WERI-Rb-1 (cell line): ENCODE measurements around the gene TOP3B.

Source experiments
- DNase-seq: peaks from one replicate; pipeline ENCODE4 v3.0.0-alpha.2; 2020
- H3K27ac ChIP-seq: fragments of 250-450 bp; sonication (Bioruptor Pico); 2 replicates; pipeline ENCODE4 v1.5.1; 2020; ENCODE audit warnings: mild to moderate bottlenecking, moderate library complexity
- H3K27me3 ChIP-seq: fragments of 250-450 bp; sonication (Bioruptor Pico); 2 replicates; pipeline ENCODE4 v1.5.1; 2021; ENCODE audit warnings: mild to moderate bottlenecking, low read depth, moderate library complexity; ENCODE audit not compliant: insufficient read depth, severe bottlenecking
- H3K36me3 ChIP-seq: fragments of 250-450 bp; sonication (Bioruptor Pico); 2 replicates; pipeline ENCODE4 v1.5.1; 2020; ENCODE audit warnings: mild to moderate bottlenecking, moderate library complexity
- H3K4me3 ChIP-seq: 2 replicates; pipeline ENCODE4 v1.5.1; 2011; ENCODE audit warnings: low read depth, mild to moderate bottlenecking, control low read depth, low read length
- H3K9me3 ChIP-seq: fragments of 250-450 bp; sonication (Bioruptor Pico); 2 replicates; pipeline ENCODE4 v1.5.1; 2021; ENCODE audit warnings: mild to moderate bottlenecking, moderate library complexity; ENCODE audit not compliant: severe bottlenecking
- TF ChIP-seq, protein P1 (sequence below): IDR thresholded peaks from 2 replicates; pipeline ENCODE4 v1.5.1; 2011; ENCODE audit warnings: low read depth, mild to moderate bottlenecking, control low read depth, inconsistent platforms, low read length

The TOP3B gene

DNA sequence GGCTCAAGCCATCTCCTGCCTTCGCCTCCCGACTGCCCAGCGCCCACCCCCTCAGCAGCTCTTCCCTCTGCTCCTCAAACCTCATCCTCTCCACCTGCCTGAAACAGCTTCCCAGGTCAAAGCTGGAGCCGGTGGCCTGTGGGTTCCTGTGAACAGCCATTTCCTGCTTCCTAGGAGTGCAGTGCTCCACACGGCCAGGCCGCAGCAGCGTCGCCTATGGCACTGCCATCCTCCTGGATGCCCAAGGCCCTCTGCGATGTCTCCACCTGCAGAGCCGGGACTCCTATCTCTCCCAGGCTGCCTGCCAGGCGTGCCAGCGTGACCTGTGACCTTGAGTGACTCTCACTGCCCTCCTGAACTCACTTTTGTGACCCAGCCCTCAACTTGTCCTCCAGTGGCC lies 54.5 kb downstream of the TOP3B start:
- no peak overlapping the region for H3K27ac ChIP-seq
- H3K36me3 ChIP-seq = peaks cover 16% of the 10 kb centered on the region
- no peak overlapping the region for H3K4me3 ChIP-seq
- no peak for DNase-seq
- no peaks in the 10 kb centered on the region for H3K27me3 ChIP-seq
- TF ChIP-seq, protein P1, sequence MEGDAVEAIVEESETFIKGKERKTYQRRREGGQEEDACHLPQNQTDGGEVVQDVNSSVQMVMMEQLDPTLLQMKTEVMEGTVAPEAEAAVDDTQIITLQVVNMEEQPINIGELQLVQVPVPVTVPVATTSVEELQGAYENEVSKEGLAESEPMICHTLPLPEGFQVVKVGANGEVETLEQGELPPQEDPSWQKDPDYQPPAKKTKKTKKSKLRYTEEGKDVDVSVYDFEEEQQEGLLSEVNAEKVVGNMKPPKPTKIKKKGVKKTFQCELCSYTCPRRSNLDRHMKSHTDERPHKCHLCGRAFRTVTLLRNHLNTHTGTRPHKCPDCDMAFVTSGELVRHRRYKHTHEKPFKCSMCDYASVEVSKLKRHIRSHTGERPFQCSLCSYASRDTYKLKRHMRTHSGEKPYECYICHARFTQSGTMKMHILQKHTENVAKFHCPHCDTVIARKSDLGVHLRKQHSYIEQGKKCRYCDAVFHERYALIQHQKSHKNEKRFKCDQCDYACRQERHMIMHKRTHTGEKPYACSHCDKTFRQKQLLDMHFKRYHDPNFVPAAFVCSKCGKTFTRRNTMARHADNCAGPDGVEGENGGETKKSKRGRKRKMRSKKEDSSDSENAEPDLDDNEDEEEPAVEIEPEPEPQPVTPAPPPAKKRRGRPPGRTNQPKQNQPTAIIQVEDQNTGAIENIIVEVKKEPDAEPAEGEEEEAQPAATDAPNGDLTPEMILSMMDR = no peak
- H3K9me3 ChIP-seq = no peaks in the 10 kb centered on the region

DNA sequence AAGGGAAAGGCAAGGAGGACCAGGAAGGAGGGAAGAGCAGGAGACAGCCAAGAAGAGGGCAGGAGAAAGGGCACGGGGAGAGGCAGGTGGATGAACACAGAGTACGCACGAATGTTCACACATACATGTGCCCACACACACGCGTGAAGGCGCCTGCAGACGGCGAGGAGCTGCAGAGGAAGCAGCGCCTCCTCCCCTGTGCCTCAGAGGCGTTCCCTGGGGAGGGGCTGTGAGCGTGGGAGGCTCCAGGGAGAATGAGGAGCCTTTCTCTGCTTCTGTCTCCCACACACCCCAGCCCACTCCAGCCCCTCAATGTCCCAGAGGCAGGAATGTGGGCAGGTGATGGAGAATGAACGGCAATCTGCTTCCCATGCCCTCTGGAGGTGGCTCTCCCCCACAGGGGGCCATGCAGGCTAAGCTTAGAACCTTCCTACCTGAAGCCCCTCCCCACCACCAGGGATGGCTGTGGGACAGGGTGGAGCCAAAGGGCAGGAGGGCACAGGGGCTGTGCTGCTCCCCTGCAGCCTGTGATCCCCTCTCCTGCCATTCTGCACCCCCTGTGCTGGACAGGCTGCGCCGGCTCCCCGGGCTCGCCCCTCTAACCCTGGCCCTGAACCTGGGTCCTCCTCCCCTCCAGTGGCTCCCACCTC lies 55.3 kb downstream of the TOP3B start:
- TF ChIP-seq, protein P1 = no peak
- Histone ChIP-seq H3K27ac (no peak overlapping the region), H3K36me3 (peaks cover 8% of the 10 kb centered on the region), H3K4me3 (no peak overlapping the region), H3K27me3 (no peaks in the 10 kb centered on the region), H3K9me3 (no peaks in the 10 kb centered on the region)
- DNase-seq = no peak

DNA sequence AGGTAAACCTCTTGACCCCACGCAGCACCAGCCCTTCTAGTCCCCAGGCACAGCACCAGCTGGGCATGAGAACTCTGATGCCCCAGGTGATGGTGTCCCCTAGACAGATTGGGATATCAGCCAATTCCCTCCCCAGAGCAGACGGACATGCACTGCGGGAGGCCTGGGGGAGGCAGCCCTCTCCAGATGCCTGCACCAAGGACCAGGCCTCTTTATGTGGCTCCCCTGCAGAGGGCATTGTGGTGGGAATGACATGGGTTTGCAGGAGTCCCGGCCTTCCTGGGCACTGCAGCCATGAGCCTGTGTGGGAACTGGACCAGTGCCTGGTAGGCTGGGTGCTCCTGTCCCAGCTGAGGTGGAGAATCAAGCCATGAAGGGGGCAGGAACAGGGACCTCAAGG lies 55.9 kb downstream of the TOP3B start:
- TF ChIP-seq, protein P1 = no peak
- no peaks in the 10 kb centered on the region for H3K9me3 ChIP-seq
- no peak overlapping the region for H3K27ac ChIP-seq

DNA sequence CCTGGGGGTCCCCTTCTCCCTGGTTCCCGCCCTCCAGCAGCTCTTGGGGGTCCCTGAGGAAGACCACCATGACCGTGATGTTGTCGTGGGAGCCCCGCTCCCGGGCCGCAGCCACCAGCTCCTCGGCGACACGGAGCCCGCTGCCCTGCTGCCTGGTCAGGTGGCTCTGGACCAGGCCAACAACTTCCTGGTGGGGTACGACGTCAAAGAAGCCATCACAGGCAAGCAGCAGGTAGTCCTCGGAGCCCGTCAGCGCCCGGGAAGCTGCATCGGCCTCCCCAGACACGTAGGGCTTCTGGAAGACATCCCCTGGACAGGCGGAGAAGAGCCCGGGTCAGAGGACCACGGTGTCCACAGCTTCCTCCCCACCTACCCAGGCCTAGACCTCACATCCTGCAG lies 59.4 kb downstream of the TOP3B start:
- DNase-seq = no peak
- peaks cover 2% of the 10 kb centered on the region; the same call in 1 of the 2 replicates for H3K36me3 ChIP-seq
- no peak overlapping the region for H3K4me3 ChIP-seq
- no peak overlapping the region for H3K27ac ChIP-seq
- H3K9me3 ChIP-seq = no peaks in the 10 kb centered on the region
- TF ChIP-seq, protein P1 = no peak
- no peaks in the 10 kb centered on the region for H3K27me3 ChIP-seq

More for the DNA sequence above, 55.9 kb downstream of the TOP3B start:
- DNase-seq = no peak
- Histone ChIP-seq H3K4me3 (no peak overlapping the region), H3K36me3 (peaks cover 5% of the 10 kb centered on the region), H3K27me3 (no peaks in the 10 kb centered on the region)

DNA sequence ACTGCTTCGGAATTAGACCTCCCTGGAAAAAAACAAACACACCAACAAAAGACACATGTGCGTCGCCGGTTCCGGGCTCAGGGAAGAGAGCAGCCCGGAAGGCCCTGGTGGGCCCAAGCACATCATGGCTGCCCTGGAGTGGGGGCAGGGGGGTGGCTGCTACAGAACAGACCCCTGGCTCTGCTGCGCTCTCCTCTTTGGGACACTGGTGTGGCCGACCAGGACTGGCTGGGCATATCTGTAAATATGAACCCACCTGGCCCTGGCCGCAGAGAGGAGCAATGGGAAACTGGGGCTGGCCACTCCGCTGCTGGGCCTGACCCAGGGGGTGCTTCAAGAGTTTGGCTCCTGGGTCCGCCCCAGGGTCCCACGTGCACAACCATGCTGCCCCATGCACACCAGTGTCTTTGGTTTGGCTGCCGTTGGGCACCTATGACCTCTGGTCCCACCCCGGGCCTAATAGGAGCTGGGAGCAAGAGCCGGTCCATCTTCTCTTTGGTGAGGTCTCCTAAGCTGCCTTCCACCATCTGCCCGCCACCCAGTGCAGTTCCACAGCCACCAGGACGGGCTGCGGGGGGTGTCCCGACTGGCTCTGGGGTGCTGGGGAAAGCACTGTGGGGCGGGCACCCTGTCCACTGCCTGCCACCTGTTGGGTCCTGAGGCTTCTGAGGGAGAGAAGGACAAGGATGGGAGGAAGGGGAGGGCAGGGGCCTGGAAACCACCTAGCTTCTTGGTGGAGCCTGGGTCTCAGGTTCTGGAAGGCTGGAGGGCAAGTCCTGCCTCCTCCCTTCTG lies 60.0 kb downstream of the TOP3B start:
- Histone ChIP-seq H3K36me3 (peaks cover 2% of the 10 kb centered on the region; the same call in 1 of the 2 replicates), H3K4me3 (no peak overlapping the region), H3K27me3 (no peaks in the 10 kb centered on the region), H3K9me3 (no peaks in the 10 kb centered on the region), H3K27ac (no peak overlapping the region)
- TF ChIP-seq, protein P1 = no peak
- no peak for DNase-seq
